ENCODE measurements around the gene PXDC1.

Gene PXDC1

GRCh38 chr6:3746119-3746691, 5.3 kb downstream of the PXDC1 start:
- DNase-seq: no peak

DNA sequence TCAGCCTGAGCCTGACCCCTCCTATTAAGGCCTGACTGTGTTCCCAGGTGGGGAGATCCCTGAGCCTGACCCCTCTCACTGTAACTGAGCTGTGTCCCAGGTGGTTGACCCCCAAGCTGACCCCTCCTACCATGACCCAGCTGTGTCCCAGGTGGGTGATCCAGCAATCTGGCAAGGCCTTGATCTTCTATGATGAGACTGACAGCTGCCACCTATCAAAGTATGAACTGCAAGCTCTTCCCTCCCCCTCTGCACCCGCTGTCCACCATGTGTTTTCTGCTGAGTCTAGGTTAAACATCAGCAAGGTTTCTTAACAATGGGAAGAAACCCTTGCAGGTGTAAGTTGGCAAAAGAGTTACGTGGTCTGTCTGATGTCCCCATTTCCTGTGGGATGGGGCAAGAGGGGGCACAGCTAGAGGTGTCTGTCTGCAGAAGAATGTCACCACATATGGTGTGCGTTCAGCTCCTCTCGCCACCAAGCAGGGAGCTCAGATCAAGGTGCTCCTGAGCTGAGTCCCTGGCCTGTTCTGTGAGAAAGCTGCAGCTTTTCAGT, 5.9 kb downstream of the PXDC1 start:
- DNase-seq: no peak

GRCh38 chr6:3744901-3745470, 6.5 kb downstream of the PXDC1 start:
- no peak for DNase-seq

- DNase-seq: no peak
These were observed 7.2 kb downstream of the PXDC1 start for GRCh38 chr6:3744211-3744900.

DNA sequence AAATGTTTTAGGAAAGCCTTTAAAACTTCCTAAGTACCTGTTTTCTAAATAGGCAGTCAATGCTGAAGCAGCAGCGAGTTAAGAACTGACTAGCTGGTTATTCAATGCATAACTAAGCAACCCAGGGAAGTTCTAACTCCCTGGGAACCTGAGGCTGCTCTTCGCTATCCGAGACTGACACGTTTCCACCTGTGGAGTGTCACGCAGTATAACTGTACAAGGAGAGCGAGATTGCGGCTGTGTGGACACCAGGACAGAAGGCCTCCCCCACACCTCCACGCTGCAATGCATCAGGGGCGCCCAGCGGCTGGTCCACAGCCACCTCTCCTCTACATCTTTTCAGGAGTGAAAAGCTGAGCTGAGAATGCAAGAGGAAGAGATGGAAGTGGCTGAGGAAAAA, 8.0 kb downstream of the PXDC1 start:
- no peak for DNase-seq

- DNase-seq: peak; percentile 87 to 94
These were observed 8.8 kb downstream of the PXDC1 start for GRCh38 chr6:3742426-3743344.

DNA sequence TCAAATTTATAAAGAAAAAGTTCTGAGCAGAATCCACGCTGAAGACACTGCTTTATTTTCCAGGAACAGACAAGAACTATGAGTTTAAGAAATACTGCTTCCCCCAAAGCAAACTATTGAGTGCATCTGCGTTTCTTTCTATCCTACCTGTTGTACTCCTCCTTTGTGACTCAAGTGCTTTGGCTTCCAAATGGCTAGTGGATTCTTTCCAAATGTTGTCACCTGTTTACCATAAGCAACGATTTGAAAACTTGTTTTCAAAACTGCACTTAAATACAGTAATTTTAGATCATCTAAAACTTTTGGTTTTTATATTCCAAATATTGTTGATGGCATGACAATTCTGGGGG, 9.5 kb downstream of the PXDC1 start:
- no peak for DNase-seq

- DNase-seq: no peak
These were observed 10.0 kb downstream of the PXDC1 start for GRCh38 chr6:3741477-3741871.

DNA sequence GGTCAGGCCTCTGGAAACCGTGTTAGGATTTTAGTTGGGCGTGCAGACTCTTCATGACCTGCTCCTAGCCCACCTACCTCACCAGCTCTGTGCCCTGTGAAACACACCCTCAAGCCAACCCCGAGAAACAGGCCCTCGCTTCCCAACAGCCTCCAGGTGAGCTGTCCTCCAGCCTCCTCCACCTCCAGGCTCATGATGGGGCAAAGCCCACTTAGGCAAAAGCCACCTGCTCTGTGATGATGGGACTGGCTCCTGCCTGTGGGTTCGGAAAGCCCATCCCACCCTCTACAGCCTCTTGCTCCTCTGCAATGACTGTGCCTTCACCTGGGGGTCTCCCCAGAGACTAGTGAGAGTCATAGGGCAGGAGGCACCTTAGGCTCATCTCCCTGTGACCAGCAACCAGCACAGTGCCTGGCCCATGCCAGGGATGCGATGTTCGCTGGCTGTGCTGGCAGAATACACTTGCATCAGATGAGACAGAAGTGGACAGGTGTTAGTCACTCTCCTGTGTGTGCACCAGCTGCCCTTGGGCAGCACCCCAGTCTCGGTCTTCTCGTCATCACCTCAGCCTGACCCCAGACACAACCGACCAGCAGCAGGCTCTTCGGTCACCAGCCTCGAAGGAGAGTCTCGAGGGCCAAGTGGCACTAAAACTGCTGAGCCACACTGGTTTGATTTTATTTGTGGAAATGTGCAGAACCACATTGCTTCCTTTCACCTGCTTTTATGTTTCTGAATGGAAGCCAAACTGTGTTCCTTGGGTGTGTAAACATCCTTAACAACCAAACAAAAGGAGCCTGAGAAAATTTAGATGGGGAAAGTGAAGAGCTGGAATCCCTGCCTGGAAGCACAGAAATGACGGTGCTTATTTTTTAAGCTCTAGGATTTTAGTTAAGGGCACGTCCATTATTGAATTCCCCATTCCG, 10.7 kb downstream of the PXDC1 start:
- DNase-seq: no peak

GRCh38 chr6:3739311-3739897, 12.1 kb downstream of the PXDC1 start:
- no peak for DNase-seq

- DNase-seq: no peak
These were observed 13.0 kb downstream of the PXDC1 start for GRCh38 chr6:3738381-3739131.

DNA sequence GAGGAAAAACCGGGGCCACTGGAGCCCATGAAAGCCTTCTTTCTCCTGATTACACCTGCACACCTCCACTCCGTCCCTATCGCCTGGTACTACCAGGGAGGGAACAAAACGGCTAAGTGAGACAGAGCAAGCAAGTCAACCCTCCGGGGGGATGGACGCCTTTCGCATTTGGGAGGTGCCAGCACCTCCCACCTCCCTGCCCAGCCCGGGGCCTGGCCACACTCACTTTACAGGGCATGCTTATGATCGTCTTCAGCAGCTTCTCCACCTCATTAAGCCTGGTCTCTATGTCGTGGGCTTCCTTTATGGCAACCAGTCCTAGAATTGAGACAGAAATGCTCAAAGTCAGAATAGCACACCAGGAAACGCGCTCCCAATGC, 13.7 kb downstream of the PXDC1 start:
- DNase-seq: no peak

DNA sequence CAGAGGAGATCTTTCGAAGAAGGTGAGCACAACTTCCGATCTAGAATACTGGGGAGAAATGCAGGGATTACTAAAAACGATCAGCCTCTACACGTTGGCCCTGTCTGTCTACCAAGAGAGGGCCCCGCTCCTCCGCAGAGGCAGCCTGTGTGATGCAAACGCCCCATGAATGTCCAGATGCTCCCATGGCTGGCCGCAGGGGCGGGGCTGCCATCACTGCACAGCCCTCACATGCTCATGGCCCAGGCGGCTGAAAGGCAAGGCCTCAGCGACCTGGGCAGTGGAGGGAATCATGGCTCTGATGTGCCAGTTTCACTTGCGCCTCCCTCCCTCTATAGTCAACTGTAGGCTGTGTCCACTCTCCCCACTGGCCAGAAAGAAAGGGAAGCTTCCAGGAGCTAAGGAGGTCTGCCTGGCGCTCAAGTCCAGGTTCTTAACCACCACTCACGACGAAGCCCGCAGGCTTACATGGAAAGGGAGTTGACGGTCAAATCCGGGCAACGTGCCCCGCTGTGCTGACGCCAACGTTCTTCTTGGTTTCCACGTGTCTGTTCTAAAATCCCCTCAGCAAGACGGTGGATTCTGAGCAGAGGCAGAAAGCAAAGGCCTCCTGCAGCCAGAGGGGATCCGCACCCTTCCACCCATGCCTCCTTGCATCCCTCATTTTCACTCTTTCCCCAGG, 14.2 kb downstream of the PXDC1 start:
- DNase-seq: no peak

DNA sequence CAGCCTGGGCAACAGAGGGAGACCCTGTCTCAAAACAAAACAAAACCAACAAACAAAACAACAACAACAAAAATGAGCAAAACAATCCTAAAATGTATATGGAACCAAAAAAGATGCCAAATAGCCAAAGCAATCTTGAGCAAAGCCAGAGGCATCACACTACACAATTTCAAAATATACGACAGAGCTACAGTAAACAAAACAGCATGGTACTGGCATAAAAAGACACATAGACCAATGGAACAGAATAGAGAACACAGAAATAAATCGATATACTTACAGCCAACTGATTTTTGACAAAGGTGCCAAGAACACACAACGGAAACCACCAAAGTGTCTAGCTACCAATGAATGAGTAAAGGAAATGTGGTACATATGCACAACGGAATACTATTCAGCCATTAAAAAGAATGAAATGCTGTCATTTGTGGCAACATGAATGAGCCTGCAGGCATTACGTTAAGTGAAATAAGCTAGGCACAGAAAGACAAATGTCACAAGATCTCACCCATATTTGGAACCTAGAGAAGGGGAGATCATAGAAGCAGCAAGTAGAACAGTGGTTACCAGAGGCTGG, 16.4 kb downstream of the PXDC1 start:
- no peak for DNase-seq

DNA sequence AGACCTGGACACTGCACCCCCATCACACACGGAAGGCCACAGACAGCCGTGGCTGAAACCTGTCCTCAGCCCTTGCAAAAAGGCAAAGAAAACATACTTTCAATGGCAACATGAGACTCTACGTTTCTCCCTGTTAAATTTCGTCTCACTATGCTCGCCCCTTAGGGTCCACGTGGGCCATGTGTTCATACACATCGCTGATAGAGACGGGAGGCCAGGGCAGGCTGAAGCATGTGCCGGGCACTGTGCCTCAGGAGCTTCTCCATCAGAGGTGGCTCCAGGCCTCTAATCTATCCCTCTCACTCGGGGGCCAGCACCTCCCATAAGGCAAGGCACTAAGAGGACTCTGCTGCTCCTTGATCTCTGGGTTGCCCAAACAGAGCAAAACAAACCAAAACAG, 17.5 kb downstream of the PXDC1 start:
- no peak for DNase-seq

DNA sequence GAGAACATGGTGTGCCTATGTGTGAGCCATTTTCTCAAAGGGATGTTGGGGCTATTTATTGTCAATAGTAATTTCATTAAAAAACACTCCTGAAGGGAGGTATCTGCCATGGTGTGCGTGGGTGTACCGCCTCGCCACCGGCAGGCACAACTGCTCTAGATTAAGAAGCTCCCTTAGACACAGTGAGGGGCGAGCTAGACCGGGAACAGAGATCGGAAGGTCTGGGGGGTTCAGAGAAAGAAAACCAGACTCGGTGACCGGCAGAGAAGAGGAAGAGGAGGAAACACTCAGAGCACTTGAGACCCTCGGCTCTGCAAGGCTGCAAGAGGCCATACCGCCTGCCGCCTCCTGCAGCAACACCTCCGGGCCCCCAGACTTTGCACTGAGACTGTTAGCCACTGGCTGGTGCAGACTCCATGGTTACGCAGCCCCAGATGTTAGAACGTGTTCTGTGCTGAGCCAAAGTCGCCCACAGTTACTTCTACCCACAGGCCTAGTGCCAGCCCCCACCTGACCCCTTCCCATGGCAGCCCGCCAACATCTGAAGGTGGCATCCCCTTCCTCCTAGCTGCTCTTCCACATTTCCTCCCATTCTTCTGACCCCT, 18.1 kb downstream of the PXDC1 start:
- DNase-seq: no peak

GRCh38 chr6:3732345-3733141, 19.0 kb downstream of the PXDC1 start:
- DNase-seq: peak; percentile 54 to 56

DNA sequence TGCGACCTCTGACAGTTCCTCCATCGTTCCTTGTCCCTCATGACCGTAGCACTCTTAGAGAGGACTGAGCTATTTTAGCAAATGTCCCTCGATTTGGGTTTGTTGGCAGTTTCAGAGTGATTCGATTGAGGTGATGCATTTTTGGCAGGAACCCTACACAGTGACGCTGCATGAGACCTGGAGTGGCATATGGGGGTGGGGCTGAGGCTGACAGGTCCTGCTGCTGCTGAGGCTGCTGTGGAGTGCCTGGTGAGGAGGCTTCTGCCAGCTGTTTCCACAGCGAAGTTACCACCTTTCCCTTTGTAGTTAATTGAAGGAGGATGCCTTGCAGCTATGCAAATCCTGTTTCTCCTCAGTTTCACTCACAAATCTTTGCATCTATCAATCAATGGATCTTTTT, 19.8 kb downstream of the PXDC1 start:
- no peak for DNase-seq

Data from activated CD4-positive, alpha-beta T cell treated with anti-CD3 and anti-CD28 coated beads, Interleukin-2, amount 50 U/mL, for 4 hours (primary cell).